ENCODE data around the gene MAPK8IP3. TPM values are rescaled to one million over a fixed set of nuclear protein-coding genes. Genes with fewer than 3 reads are reported as not detected.
A peak's percentile ranks its signal among the peaks of the same experiment; 100 is the strongest.

MAPK8IP3 gene
- total and polyA plus RNA-seq, 9 of the 15 experiments (the other 6 are each of a cell fraction or from before 2014, with no cell fraction given), result 0.17 to 58.7 (median 16.7) TPM

DNA sequence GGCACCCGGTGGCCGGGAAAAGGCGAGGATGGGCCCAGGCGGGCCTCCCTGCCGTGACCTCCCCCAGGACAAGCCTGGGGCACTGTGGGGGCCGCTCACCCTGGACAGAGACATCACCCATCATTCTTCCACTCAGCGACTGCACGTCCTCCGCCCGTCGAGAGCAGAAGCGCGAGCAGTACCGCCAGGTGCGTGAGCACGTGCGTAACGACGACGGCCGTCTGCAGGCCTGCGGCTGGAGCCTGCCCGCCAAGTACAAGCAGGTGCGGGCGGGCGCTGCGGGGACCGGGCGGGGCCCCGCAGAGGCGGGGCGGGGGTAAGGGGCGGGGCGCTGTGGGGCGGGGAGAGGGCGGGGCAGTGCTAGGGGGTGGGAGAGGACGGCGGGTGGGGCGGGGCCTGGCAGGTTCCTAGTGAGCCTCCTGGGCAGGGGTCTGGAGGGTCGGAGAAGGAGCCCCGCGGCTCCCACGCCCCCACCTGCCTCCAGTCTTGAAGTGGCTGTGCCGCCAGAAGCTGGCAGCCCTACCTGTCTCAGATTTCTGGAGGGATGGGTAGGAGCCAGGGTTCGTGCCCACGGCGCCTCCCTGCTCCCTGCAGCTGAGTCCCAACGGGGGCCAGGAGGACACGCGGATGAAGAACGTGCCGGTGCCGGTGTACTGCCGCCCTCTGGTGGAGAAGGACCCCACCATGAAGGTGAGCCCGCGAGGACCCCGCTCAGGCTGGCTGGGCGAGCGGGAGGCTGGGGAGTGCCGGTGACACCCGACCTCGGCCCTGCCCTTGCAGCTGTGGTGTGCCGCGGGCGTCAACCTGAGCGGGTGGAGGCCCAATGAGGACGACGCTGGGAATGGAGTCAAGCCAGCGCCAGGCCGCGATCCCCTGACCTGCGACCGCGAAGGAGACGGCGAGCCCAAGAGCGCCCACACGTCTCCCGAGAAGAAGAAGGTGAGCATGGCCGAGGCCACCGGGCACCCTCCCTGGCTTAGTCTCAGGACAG is 57.8 kb downstream of the MAPK8IP3 start:
- H4K20me1 ChIP-seq (replicated peaks; ENCODE audit: control insufficient read depth, insufficient read depth, low read length), result no peaks in the 10 kb centered on the region
- POLR2A ChIA-PET, result interaction anchor here (1.6 kb wide), 1 partner anchor 9 kb away, joined by 9 read pairs; the partner anchor contains the start of genes EME2 and MRPS34
- no peaks in the 10 kb centered on the region for H3K9me1 ChIP-seq (ENCODE audit: control insufficient read depth, insufficient read depth, low read length)
- TF ChIP-seq, protein P1, sequence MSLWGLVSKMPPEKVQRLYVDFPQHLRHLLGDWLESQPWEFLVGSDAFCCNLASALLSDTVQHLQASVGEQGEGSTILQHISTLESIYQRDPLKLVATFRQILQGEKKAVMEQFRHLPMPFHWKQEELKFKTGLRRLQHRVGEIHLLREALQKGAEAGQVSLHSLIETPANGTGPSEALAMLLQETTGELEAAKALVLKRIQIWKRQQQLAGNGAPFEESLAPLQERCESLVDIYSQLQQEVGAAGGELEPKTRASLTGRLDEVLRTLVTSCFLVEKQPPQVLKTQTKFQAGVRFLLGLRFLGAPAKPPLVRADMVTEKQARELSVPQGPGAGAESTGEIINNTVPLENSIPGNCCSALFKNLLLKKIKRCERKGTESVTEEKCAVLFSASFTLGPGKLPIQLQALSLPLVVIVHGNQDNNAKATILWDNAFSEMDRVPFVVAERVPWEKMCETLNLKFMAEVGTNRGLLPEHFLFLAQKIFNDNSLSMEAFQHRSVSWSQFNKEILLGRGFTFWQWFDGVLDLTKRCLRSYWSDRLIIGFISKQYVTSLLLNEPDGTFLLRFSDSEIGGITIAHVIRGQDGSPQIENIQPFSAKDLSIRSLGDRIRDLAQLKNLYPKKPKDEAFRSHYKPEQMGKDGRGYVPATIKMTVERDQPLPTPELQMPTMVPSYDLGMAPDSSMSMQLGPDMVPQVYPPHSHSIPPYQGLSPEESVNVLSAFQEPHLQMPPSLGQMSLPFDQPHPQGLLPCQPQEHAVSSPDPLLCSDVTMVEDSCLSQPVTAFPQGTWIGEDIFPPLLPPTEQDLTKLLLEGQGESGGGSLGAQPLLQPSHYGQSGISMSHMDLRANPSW (CRISPR knock-in tag; IDR thresholded peaks at IDR 0.05), result no peak
- TF ChIP-seq TRIM28 (IDR thresholded peaks at IDR 0.05) (no peak), CREM (IDR thresholded peaks at IDR 0.05; ENCODE audit: low read depth) (0 out of 2 replicates have a peak, but pooled peaks have one; percentile 15), ARID2 (IDR thresholded peaks at IDR 0.05) (no peak), HNRNPLL (IDR thresholded peaks at IDR 0.05; ENCODE audit: low read depth, low read length, poor library complexity, severe bottlenecking) (no peak), ZFP1 (CRISPR knock-in tag; IDR thresholded peaks at IDR 0.05) (no peak), MAZ (CRISPR knock-in tag; conservative IDR thresholded peaks at IDR 0.05 in 1 of 2, IDR thresholded peaks at IDR 0.05 in 1 of 2) (0 out of 4 replicates have a peak, but pooled peaks of 1 of the 2 experiments have one; percentile 3), GABPB1 (CRISPR knock-in tag; IDR thresholded peaks at IDR 0.05) (peak; percentile 24; the same call in 1 of the 2 replicates), MYC (IDR thresholded peaks at IDR 0.05; ENCODE audit: low read depth, low read length) (peak; percentile 34; the same call in 1 of the 2 replicates), MYC (CRISPR knock-in tag; IDR thresholded peaks at IDR 0.05; ENCODE audit: borderline replicate concordance, low read depth) (no peak), KLF6 (CRISPR knock-in tag; IDR thresholded peaks at IDR 0.05; ENCODE audit: borderline replicate concordance) (no peak), KLF13 (tag; IDR thresholded peaks at IDR 0.05; ENCODE audit: borderline replicate concordance, low read depth) (no peak)
- TF ChIP-seq, protein P2, sequence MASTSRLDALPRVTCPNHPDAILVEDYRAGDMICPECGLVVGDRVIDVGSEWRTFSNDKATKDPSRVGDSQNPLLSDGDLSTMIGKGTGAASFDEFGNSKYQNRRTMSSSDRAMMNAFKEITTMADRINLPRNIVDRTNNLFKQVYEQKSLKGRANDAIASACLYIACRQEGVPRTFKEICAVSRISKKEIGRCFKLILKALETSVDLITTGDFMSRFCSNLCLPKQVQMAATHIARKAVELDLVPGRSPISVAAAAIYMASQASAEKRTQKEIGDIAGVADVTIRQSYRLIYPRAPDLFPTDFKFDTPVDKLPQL (IDR thresholded peaks at IDR 0.05; ENCODE audit: extremely low read depth, insufficient read length), result no peak
- TF ChIP-seq, protein P3, sequence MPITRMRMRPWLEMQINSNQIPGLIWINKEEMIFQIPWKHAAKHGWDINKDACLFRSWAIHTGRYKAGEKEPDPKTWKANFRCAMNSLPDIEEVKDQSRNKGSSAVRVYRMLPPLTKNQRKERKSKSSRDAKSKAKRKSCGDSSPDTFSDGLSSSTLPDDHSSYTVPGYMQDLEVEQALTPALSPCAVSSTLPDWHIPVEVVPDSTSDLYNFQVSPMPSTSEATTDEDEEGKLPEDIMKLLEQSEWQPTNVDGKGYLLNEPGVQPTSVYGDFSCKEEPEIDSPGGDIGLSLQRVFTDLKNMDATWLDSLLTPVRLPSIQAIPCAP (CRISPR knock-in tag; IDR thresholded peaks at IDR 0.05; ENCODE audit: borderline replicate concordance), result no peak

More for the DNA sequence above, 57.8 kb downstream of the MAPK8IP3 start:
- 0 out of 2 replicates have a peak overlapping the region, but pooled peaks have one; percentile 55 for H2AFZ ChIP-seq (ENCODE audit: low read depth, low read length)
- peak overlapping the region; percentile 34 to 79 for H3K9ac ChIP-seq (ENCODE audit: insufficient read depth in 1 of 2, low read depth in 2 of 2, low read length in 2 of 2)
- no peak for FAIRE-seq
- DNase-seq (ENCODE audit: extremely low read depth in 1 of 4, low spot score in 3 of 4), result peak; percentile 69 to 98 (median 96)
- peak; percentile 91 for ATAC-seq
- H3K27ac ChIP-seq (ENCODE audit: extremely low read depth, low read depth, low read length), result peak overlapping the region; percentile 35; the same call in 1 of the 3 replicates
- H3K4me1 ChIP-seq (replicated peaks in 1 of 2; ENCODE audit: control insufficient read depth in 2 of 2, insufficient read depth in 2 of 2, low read length in 2 of 2), result peaks cover 9 to 85% of the 10 kb centered on the region in 2 experiments; a peak in 4 of 5 replicates
- no peak overlapping the region; the same call in 1 of the 2 replicates for H3K4me2 ChIP-seq (ENCODE audit: insufficient read depth, low read length)
- in situ Hi-C loops (cut with MboI) (loop anchor here (5.0 kb wide), 1 partner anchor 52 kb away; no protein-coding TSS in a partner anchor), intact Hi-C loops (cut with micrococcal nuclease) (no loop called here)
- no TSS peak for BruUV-seq (replicated peaks)
- H3K4me3 ChIP-seq, result no peak overlapping the region
- WGBS (ENCODE audit: insufficient coverage, low coverage, missing lambda C conversion rate), result 41% methylated on average over 40 of the region's 81 CpGs
- no peaks in the 10 kb centered on the region; the same call in 2 of the 3 replicates for H3K79me2 ChIP-seq (ENCODE audit: control insufficient read depth, insufficient read depth, low read length)
- no peaks in the 10 kb centered on the region for H3K27me3 ChIP-seq (ENCODE audit: control insufficient read depth in 2 of 2, insufficient read depth in 2 of 2, low read length in 2 of 2)
- no peaks in the 10 kb centered on the region for H3K9me3 ChIP-seq (replicated peaks; ENCODE audit: control insufficient read depth, insufficient read depth, low read depth, low read length)
- peaks cover 77% of the 10 kb centered on the region; the same call in 2 of the 3 replicates for H3K36me3 ChIP-seq (ENCODE audit: control insufficient read depth, insufficient read depth, low read length)
- CTCF ChIA-PET (ENCODE audit: low intra/inter-chr PET ratio), result no interaction called here
